Measurements from ENCODE around the gene COL7A1. TPM values are rescaled to one million over a fixed set of nuclear protein-coding genes. Genes with fewer than 3 reads are reported as not detected.

COL7A1 gene
- polyA plus RNA-seq, 1 donor from 2014 or later, result 45.3 TPM

DNA sequence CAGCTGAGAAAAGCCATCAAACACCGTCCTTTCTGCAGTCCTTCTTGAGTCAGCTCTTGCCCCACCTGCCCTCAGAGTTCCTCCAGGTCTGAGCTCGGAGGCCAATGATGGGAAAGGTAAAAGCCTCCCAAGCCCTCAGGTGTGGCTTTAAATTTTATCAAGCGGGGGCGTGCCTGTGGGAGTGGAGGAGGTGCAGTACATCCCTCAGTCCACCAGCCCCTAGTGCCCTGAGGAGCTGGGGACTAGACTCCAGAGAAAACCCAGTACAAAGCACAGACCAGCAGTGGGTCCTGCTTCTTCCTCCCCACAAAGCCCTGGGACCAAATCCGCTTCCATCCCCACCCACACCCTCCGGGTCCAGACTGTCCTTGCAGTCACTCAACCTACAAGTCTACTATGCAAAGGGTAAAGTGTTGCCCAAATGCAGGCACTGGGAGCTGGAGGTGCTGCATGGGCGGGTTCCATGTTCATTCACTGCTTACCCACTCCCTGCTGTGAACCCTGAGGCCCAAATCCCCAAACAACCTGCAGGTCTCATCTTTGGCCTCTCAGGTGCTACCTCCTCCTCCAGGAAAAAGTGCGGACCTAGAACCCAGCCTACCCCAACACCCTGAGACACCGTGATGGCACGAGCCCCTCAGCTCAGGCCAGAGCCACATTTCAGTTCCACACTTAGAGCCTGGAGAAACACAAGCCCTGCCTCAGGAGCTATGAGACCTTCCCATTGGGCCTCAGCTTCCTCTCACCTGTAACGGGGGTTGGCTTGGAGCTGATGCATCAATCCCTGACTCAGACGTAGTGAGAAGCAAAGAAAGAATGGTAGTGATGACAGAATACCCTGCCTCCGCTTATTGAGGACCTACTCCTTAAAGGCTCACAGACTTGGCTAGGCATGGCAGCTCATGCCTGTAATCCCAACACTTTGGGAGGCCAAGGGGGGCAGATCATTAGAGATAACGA is 41.0 kb downstream of the COL7A1 start:
- no peak overlapping the region for H3K4me3 ChIP-seq (ENCODE audit: low read length)

DNA sequence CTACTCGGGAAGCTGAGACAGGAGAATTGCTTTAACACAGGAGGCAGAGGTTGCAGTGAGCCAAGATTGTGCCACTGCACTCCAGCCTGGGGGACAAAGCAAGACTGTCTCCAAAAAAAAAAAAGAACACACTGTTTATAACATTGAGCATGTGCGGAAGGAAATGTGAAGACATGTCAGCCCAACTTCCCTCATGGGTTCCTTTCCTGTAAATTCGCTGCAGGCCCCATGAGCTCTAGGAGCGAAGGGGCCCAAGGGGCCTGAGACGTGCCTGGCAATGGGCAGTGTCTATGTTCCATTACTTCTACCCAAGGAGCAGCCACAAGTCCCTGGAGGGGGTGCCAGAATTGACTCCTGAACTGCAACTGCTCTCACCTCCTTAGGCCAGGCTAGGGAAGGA is 41.8 kb downstream of the COL7A1 start:
- Histone ChIP-seq H2AFZ (ENCODE audit: low read depth, low read length) (no peak overlapping the region), H3K36me3 (ENCODE audit: insufficient read depth, low read length) (no peaks in the 10 kb centered on the region), H3K27me3 (ENCODE audit: insufficient read depth, low read depth, low read length) (no peaks in the 10 kb centered on the region), H3K4me3 (ENCODE audit: low read length) (no peak overlapping the region), H3K27ac (ENCODE audit: low read length) (no peak overlapping the region), H4K20me1 (ENCODE audit: insufficient read depth) (no peaks in the 10 kb centered on the region), H3K4me2 (ENCODE audit: low read length) (no peak overlapping the region), H3K79me2 (replicated peaks; ENCODE audit: insufficient read depth, low read length) (no peaks in the 10 kb centered on the region), H3K9me2 (ENCODE audit: insufficient read depth, low read length) (no peaks in the 10 kb centered on the region), H3K9ac (ENCODE audit: low read length) (no peak overlapping the region), H3F3A (ENCODE audit: insufficient read depth, low read length, poor library complexity, severe bottlenecking) (no peaks in the 10 kb centered on the region), H3K9me3 (ENCODE audit: low read length) (no peaks in the 10 kb centered on the region)
- TF ChIP-seq, protein P1, sequence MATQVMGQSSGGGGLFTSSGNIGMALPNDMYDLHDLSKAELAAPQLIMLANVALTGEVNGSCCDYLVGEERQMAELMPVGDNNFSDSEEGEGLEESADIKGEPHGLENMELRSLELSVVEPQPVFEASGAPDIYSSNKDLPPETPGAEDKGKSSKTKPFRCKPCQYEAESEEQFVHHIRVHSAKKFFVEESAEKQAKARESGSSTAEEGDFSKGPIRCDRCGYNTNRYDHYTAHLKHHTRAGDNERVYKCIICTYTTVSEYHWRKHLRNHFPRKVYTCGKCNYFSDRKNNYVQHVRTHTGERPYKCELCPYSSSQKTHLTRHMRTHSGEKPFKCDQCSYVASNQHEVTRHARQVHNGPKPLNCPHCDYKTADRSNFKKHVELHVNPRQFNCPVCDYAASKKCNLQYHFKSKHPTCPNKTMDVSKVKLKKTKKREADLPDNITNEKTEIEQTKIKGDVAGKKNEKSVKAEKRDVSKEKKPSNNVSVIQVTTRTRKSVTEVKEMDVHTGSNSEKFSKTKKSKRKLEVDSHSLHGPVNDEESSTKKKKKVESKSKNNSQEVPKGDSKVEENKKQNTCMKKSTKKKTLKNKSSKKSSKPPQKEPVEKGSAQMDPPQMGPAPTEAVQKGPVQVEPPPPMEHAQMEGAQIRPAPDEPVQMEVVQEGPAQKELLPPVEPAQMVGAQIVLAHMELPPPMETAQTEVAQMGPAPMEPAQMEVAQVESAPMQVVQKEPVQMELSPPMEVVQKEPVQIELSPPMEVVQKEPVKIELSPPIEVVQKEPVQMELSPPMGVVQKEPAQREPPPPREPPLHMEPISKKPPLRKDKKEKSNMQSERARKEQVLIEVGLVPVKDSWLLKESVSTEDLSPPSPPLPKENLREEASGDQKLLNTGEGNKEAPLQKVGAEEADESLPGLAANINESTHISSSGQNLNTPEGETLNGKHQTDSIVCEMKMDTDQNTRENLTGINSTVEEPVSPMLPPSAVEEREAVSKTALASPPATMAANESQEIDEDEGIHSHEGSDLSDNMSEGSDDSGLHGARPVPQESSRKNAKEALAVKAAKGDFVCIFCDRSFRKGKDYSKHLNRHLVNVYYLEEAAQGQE (IDR thresholded peaks at IDR 0.05; ENCODE audit: borderline replicate concordance), result no peak
- TF ChIP-seq EZH2 (IDR thresholded peaks at IDR 0.05; ENCODE audit: borderline replicate concordance, insufficient read depth, low read length, poor library complexity, severe bottlenecking) (no peak), TAF1 (IDR thresholded peaks at IDR 0.05; ENCODE audit: low read depth) (no peak), EP300 (conservative IDR thresholded peaks at IDR 0.05; ENCODE audit: poor library complexity, severe bottlenecking) (no peak), SMC3 (conservative IDR thresholded peaks at IDR 0.05; ENCODE audit: poor library complexity) (no peak), RAD21 (conservative IDR thresholded peaks at IDR 0.05) (no peak), POLR2AphosphoS5 (IDR thresholded peaks at IDR 0.05) (no peak)
- TF ChIP-seq, protein P2, sequence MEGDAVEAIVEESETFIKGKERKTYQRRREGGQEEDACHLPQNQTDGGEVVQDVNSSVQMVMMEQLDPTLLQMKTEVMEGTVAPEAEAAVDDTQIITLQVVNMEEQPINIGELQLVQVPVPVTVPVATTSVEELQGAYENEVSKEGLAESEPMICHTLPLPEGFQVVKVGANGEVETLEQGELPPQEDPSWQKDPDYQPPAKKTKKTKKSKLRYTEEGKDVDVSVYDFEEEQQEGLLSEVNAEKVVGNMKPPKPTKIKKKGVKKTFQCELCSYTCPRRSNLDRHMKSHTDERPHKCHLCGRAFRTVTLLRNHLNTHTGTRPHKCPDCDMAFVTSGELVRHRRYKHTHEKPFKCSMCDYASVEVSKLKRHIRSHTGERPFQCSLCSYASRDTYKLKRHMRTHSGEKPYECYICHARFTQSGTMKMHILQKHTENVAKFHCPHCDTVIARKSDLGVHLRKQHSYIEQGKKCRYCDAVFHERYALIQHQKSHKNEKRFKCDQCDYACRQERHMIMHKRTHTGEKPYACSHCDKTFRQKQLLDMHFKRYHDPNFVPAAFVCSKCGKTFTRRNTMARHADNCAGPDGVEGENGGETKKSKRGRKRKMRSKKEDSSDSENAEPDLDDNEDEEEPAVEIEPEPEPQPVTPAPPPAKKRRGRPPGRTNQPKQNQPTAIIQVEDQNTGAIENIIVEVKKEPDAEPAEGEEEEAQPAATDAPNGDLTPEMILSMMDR (IDR thresholded peaks at IDR 0.05; ENCODE audit: poor library complexity, severe bottlenecking), result no peak

More for the DNA sequence above, 41.0 kb downstream of the COL7A1 start:
- H3K79me2 ChIP-seq (replicated peaks; ENCODE audit: insufficient read depth, low read length), result no peaks in the 10 kb centered on the region
- no peaks in the 10 kb centered on the region for H3K36me3 ChIP-seq (ENCODE audit: insufficient read depth, low read length)
- no peaks in the 10 kb centered on the region for H3F3A ChIP-seq (ENCODE audit: insufficient read depth, low read length, poor library complexity, severe bottlenecking)
- H2AFZ ChIP-seq (ENCODE audit: low read depth, low read length), result no peak overlapping the region
- no peaks in the 10 kb centered on the region for H3K27me3 ChIP-seq (ENCODE audit: insufficient read depth, low read depth, low read length)
- TF ChIP-seq, protein P2 (IDR thresholded peaks at IDR 0.05; ENCODE audit: poor library complexity, severe bottlenecking), result no peak
- TF ChIP-seq EZH2 (IDR thresholded peaks at IDR 0.05; ENCODE audit: borderline replicate concordance, insufficient read depth, low read length, poor library complexity, severe bottlenecking) (no peak), MXI1 (conservative IDR thresholded peaks at IDR 0.05; ENCODE audit: poor library complexity, severe bottlenecking) (no peak), SMC3 (conservative IDR thresholded peaks at IDR 0.05; ENCODE audit: poor library complexity) (no peak), POLR2AphosphoS5 (IDR thresholded peaks at IDR 0.05) (no peak), RAD21 (conservative IDR thresholded peaks at IDR 0.05) (no peak), EP300 (conservative IDR thresholded peaks at IDR 0.05; ENCODE audit: poor library complexity, severe bottlenecking) (no peak), TAF1 (IDR thresholded peaks at IDR 0.05; ENCODE audit: low read depth) (no peak)
- TF ChIP-seq, protein P1 (IDR thresholded peaks at IDR 0.05; ENCODE audit: borderline replicate concordance), result no peak
- H3K9me3 ChIP-seq (ENCODE audit: low read length), result no peaks in the 10 kb centered on the region
- no peaks in the 10 kb centered on the region for H3K9me2 ChIP-seq (ENCODE audit: insufficient read depth, low read length)
- H3K4me2 ChIP-seq (ENCODE audit: low read length), result no peak overlapping the region
- no peak overlapping the region for H3K27ac ChIP-seq (ENCODE audit: low read length)
- H4K20me1 ChIP-seq (ENCODE audit: insufficient read depth), result no peaks in the 10 kb centered on the region
- no peak overlapping the region for H3K9ac ChIP-seq (ENCODE audit: low read length)

Measured in neural cell (in vitro differentiated cells).